ENCODE measurements around the gene CDK6. TPM values are rescaled to one million over a fixed set of nuclear protein-coding genes. Genes with fewer than 3 reads are reported as not detected.

The CDK6 gene
- total RNA-seq, 4 donors from 2014 or later, result 1.2 to 6.9 (median 2.6) TPM

GRCh38 chr7:92697012-92697411 lies 139.4 kb downstream of the CDK6 start:
- no peak for DNase-seq
- no peak for ATAC-seq
- Histone ChIP-seq H3K36me3 (no peaks in the 10 kb centered on the region), H3K27me3 (no peaks in the 10 kb centered on the region), H3K4me1 (peaks cover 4 to 10% of the 10 kb centered on the region in 2 donors), H3K27ac (peak overlapping the region in 2 of 4 donors; percentile 49 to 51), H3K9me3 (no peaks in the 10 kb centered on the region), H3K4me3 (no peak overlapping the region)
- intact Hi-C loops (cut with DNase I; ENCODE audit: low total_unique reads), result loop anchor here (5.0 kb wide), 1 partner anchor 65 kb away; no protein-coding TSS in a partner anchor
- TF ChIP-seq, protein P1, sequence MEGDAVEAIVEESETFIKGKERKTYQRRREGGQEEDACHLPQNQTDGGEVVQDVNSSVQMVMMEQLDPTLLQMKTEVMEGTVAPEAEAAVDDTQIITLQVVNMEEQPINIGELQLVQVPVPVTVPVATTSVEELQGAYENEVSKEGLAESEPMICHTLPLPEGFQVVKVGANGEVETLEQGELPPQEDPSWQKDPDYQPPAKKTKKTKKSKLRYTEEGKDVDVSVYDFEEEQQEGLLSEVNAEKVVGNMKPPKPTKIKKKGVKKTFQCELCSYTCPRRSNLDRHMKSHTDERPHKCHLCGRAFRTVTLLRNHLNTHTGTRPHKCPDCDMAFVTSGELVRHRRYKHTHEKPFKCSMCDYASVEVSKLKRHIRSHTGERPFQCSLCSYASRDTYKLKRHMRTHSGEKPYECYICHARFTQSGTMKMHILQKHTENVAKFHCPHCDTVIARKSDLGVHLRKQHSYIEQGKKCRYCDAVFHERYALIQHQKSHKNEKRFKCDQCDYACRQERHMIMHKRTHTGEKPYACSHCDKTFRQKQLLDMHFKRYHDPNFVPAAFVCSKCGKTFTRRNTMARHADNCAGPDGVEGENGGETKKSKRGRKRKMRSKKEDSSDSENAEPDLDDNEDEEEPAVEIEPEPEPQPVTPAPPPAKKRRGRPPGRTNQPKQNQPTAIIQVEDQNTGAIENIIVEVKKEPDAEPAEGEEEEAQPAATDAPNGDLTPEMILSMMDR (IDR thresholded peaks at IDR 0.05 in 4 of 5, conservative IDR thresholded peaks at IDR 0.05 in 1 of 5), result no peak
- no peak for TF ChIP-seq POLR2A (IDR thresholded peaks at IDR 0.05)
- in situ Hi-C loops (cut with MboI; ENCODE audit: low sequenced_read_pairs in 4 of 4), result no loop called here

GRCh38 chr7:92696584-92696983 lies 139.8 kb downstream of the CDK6 start:
- H3K4me3 ChIP-seq, result no peak overlapping the region
- no peak for ATAC-seq

DNA sequence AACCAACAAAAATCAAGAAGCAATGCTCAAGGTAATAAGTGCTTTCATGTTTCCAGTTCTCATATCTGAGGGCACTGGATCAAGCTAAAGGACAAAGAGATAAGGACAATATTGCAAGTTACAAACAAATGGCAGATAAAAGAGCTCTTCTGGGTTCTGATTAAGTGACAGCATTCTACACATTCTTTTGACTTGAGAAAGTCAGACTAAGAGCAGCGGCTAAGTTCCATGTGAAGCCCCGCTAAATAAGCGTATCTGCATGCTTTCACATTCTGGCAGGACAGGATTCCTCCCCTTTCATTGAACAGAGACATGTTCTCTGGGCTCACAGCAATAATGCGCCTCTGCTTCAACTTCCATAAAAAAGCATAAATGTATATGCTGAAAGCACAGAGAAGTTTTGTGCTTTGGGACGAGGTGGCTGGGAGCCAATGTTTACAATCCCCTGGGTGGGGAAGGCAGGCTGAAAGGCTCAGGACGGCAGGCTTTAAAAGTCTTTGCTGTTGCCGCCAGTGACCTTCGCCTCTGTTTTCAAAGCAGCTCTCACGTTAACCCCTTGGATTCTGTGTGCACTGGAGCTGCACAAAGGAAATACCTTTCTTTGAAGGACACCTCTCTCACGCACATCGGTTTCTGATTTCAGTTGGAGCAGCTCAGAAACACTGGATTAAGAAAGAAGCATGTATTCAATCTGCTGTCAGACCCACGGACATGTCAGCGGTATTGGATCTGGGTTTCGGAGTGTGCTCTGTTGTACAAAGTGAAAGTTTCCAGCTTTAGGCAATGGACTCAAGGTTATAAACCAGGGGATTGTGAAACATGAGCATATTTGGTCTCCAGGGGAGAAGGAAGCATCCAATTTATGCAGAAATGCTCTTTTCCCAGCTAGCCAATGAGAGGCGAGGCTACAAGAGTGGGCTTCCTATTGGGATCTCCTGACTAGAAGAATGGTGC lies 140.8 kb downstream of the CDK6 start:
- peak; percentile 61 to 72 for ATAC-seq
- H3K4me1 ChIP-seq, result peaks cover 4 to 10% of the 10 kb centered on the region in 2 donors
- in situ Hi-C loops (cut with MboI; ENCODE audit: low sequenced_read_pairs in 4 of 4), result no loop called here
- H3K4me3 ChIP-seq, result peak overlapping the region; percentile 44 to 60 (median 58)
- intact Hi-C loops (cut with DNase I; ENCODE audit: low total_unique reads), result loop anchor here (5.0 kb wide), 1 partner anchor 63 kb away; no protein-coding TSS in a partner anchor
- no peaks in the 10 kb centered on the region for H3K36me3 ChIP-seq
- H3K27ac ChIP-seq, result peak overlapping the region; percentile 42 to 68 (median 58)
- DNase-seq, result no peak
- H3K9me3 ChIP-seq, result no peaks in the 10 kb centered on the region
- TF ChIP-seq, protein P1 (IDR thresholded peaks at IDR 0.05 in 4 of 5, conservative IDR thresholded peaks at IDR 0.05 in 1 of 5), result no peak
- no peak for TF ChIP-seq POLR2A (IDR thresholded peaks at IDR 0.05)
- H3K27me3 ChIP-seq, result no peaks in the 10 kb centered on the region

More at GRCh38 chr7:92696584-92696983, 139.8 kb downstream of the CDK6 start:
- intact Hi-C loops (cut with DNase I; ENCODE audit: low total_unique reads), result loop anchor here (5.0 kb wide), 1 partner anchor 64 kb away; no protein-coding TSS in a partner anchor
- no peaks in the 10 kb centered on the region for H3K36me3 ChIP-seq
- H3K27ac ChIP-seq, result peak overlapping the region in 1 of 4 donors; percentile 51
- no peak for TF ChIP-seq POLR2A (IDR thresholded peaks at IDR 0.05)
- TF ChIP-seq, protein P1 (IDR thresholded peaks at IDR 0.05 in 4 of 5, conservative IDR thresholded peaks at IDR 0.05 in 1 of 5), result no peak
- H3K9me3 ChIP-seq, result no peaks in the 10 kb centered on the region
- no peaks in the 10 kb centered on the region for H3K27me3 ChIP-seq
- in situ Hi-C loops (cut with MboI; ENCODE audit: low sequenced_read_pairs in 4 of 4), result no loop called here
- DNase-seq, result no peak
- H3K4me1 ChIP-seq, result peaks cover 4 to 10% of the 10 kb centered on the region in 2 donors

DNA sequence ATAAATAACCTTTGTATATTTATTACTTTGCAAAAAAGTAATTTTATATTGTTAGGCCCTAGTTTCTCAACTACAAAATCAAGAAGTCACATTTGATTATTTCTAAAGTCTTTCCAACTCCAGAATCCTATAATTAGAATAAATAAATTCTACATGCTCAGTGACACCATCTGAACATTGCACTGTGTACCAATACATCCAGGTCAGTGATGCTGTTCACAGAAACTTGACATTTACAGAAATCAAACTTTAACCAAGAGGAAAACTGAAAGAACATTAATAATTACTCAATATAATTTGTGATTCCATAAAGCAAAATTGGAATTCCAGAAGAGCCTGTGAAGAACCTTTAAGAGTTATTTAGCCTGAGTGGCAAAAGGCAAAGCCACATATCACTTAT lies 142.2 kb downstream of the CDK6 start:
- peak overlapping the region in 1 of 4 donors; percentile 64 for H3K27ac ChIP-seq

More for the DNA sequence above, 142.2 kb downstream of the CDK6 start:
- intact Hi-C loops (cut with DNase I; ENCODE audit: low total_unique reads), result no loop called here
- Histone ChIP-seq H3K27me3 (no peaks in the 10 kb centered on the region), H3K9me3 (no peaks in the 10 kb centered on the region), H3K4me1 (peaks cover 4 to 10% of the 10 kb centered on the region in 2 donors), H3K36me3 (no peaks in the 10 kb centered on the region), H3K4me3 (no peak overlapping the region)
- in situ Hi-C loops (cut with MboI; ENCODE audit: low sequenced_read_pairs in 4 of 4), result no loop called here
- ATAC-seq (no peak), DNase-seq (no peak)
- TF ChIP-seq, protein P1 (IDR thresholded peaks at IDR 0.05 in 4 of 5, conservative IDR thresholded peaks at IDR 0.05 in 1 of 5), result no peak
- TF ChIP-seq POLR2A (IDR thresholded peaks at IDR 0.05), result no peak
